ENCODE measurements around the gene ATP6V0A1.
"Not testable (repeated sequence)": the region's sequence is repeated elsewhere in the genome, so short reads cannot be mapped to it uniquely, and the experiment has no call there.

The ATP6V0A1 gene

DNA sequence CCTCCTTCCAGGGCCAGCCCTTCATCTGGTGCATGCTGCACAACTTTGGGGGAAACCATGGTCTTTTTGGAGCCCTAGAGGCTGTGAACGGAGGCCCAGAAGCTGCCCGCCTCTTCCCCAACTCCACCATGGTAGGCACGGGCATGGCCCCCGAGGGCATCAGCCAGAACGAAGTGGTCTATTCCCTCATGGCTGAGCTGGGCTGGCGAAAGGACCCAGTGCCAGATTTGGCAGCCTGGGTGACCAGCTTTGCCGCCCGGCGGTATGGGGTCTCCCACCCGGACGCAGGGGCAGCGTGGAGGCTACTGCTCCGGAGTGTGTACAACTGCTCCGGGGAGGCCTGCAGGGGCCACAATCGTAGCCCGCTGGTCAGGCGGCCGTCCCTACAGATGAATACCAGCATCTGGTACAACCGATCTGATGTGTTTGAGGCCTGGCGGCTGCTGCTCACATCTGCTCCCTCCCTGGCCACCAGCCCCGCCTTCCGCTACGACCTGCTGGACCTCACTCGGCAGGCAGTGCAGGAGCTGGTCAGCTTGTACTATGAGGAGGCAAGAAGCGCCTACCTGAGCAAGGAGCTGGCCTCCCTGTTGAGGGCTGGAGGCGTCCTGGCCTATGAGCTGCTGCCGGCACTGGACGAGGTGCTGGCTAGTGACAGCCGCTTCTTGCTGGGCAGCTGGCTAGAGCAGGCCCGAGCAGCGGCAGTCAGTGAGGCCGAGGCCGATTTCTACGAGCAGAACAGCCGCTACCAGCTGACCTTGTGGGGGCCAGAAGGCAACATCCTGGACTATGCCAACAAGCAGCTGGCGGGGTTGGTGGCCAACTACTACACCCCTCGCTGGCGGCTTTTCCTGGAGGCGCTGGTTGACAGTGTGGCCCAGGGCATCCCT is 84.8 kb downstream of the ATP6V0A1 start:
- DNase-seq, result no peak

GRCh38 chr17:42544874-42545283 is 86.2 kb downstream of the ATP6V0A1 start:
- DNase-seq, result no peak

DNA sequence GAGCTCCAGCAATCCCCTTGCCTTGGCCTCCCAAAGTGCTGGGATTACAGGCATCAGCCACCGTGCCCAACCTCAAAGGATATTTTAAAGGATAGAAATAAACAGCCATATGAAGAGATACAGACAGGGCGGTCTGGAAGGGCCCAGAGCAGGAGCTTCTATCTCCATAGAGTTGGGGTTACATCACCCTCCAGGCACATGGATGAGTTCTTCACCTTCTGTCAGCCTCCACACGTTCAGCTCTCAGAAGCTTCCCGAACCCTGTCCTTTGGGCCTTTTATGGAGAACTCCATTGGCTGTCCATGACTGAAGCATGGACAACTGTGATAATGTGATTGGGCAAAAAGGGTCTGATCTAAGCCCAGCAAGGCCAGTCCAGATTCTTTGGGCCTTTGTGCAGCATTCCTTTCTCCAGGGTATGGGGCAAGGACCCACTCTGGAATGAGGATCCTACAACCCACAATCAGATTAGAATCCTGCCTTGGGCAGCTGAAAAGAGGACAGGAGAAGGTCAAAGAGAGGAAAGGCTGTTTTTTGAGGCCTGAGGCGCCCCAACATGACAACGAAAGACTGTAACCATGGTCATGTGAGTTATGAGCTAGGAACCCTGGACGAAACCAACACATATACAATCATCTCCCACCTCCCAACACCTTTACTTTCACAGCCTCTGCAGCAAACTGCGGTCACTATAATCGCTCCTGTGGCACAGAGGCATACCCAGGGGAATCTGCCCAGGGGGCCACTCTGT is 87.3 kb downstream of the ATP6V0A1 start:
- not testable (repeated sequence) for DNase-seq

- no peak for DNase-seq
Observed at GRCh38 chr17:42547001-42547461, 88.4 kb downstream of the ATP6V0A1 start.

GRCh38 chr17:42547698-42548069 is 89.0 kb downstream of the ATP6V0A1 start:
- DNase-seq, result no peak

DNA sequence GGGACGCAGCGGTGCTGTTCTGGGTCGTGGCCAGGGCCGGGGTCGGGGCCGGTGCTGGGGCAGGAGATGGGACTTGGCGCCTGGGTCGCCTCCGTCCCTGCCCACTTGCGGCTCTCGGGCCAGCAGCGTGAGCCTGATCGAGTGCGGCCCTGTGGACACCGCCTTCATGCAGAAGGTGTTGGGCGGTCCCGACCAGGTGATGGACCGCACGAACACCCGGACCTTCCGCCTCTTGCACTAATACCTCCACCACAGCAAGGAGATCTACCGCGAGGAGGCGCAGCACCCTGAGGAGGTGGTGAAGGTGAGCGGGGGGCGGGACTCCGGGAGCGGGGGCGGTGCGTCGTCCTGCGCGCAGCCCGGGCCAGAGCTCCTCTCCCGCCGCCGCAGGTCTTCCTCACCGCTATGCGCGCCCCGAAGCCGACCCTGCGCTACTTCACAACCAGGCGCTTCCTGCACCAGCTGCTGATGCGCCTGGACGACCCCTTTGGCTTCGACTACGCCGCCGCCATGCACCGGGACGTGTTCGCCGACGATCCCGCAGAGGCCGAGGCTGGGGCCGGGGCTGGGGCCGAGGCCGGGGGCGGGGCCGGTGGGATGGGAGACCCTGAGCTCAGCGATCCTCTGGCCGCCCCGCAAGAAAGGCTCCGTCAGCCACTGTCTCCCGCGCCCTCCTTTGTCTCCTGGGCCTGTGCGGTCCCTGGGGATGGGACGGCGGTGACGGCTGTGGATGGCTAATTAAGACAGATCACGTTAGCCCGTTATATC is 89.6 kb downstream of the ATP6V0A1 start:
- peak; percentile 76 for DNase-seq

GRCh38 chr17:42548993-42549755 is 90.5 kb downstream of the ATP6V0A1 start:
- DNase-seq, result no peak

GRCh38 chr17:42552736-42553135 is 94.1 kb downstream of the ATP6V0A1 start, which contains the start of gene HSD17B1:
Gene HSD17B1, plus strand, starts transcription at chr17:42552923. Its CDS starts 11 bp downstream, at chr17:42552934.
- DNase-seq, result not testable (repeated sequence)

DNA sequence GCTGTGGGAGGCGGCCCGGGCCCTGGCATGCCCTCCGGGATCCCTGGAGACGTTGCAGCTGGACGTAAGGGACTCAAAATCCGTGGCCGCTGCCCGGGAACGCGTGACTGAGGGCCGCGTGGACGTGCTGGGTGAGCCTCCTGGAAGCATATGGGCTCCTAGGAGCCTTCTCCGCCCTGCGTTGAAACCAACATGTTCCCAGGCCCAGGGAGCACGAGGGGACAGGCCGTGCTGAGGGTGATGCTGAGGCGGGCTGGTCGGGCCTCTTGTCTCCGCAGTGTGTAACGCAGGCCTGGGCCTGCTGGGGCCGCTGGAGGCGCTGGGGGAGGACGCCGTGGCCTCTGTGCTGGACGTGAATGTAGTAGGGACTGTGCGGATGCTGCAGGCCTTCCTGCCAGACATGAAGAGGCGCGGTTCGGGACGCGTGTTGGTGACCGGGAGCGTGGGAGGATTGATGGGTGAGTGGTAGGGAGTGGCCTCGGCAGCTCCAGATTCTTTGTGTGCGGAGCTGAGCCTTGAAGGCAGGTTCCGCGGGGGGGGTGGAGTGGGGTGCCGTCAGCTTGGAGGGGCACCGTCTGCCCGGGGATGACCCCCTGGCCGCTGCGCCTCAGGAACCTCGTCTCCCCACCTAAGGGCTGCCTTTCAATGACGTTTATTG is 94.6 kb downstream of the ATP6V0A1 start:
- DNase-seq, result no peak

DNA sequence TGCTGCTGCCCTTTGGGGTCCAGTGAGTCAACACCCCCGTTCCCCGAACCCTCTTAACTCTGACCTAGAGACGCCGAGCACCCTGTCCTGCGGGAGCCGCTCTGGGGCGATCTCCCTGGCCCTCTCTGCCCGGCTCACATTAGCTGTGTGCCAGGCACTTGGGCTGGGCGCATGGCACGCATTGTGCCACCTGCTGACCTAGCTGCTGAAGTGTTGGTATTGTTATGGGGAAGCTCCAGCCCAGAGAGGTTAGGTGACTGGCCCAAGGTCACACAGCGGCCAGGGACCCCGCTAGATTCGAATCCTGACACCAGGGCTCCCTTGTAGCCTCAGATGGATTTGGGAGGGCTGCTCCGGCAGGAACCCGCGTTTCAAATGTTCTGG is 95.2 kb downstream of the ATP6V0A1 start:
- no peak for DNase-seq

DNA sequence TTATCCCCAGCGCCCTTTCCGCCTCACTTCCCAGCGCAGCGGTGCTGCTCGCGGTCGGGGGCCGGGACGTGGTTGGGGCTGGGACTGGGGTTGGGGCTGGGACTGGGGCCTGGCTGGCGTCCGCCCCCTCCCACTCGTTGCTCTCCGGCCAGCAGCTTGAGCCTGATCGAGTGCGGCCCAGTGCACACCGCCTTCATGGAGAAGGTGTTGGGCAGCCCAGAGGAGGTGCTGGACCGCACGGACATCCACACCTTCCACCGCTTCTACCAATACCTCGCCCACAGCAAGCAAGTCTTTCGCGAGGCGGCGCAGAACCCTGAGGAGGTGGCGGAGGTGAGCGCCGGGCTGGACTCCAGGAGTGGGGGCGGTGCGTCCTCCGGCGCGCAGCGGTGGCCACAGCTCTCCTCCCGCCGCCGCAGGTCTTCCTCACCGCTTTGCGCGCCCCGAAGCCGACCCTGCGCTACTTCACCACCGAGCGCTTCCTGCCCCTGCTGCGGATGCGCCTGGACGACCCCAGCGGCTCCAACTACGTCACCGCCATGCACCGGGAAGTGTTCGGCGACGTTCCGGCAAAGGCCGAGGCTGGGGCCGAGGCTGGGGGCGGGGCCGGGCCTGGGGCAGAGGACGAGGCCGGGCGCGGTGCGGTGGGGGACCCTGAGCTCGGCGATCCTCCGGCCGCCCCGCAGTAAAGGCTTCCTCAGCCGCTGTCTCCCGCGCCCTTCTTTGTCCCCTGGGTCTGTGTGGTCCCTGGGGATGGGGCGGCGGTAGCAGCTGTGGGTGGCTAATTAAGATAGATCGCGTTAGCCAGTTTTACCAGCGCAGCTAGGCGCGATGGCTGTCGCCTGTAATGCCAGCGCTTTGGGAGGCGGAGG is 95.8 kb downstream of the ATP6V0A1 start:
- peak; percentile 74 for DNase-seq

- no peak for DNase-seq
Observed at GRCh38 chr17:42555122-42555622, 96.5 kb downstream of the ATP6V0A1 start.

- not testable (repeated sequence) for DNase-seq
Observed at GRCh38 chr17:42555961-42556617, 97.4 kb downstream of the ATP6V0A1 start.

GRCh38 chr17:42559075-42559474 is 100.4 kb downstream of the ATP6V0A1 start:
- DNase-seq, result no peak

DNA sequence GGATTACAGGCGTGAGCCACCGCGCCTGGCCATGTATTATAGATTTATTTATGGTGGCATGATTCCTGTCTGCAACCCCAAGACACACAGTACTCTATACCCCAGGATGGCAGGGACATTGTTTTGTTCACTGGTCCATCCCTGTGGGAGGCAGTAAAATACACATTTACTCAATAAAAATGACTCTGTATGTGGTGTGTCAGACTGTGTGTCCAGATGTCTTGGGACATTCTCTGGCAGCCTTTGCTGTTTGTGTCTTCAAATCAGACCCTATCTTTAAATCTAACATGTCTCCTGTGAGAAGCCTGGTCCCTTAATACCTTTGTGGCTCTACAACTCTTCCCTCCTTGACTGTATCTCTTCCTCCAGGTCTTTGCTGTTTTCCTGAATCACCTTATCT is 101.6 kb downstream of the ATP6V0A1 start:
- DNase-seq, result no peak

GRCh38 chr17:42561897-42562387 is 103.3 kb downstream of the ATP6V0A1 start, which contains the start of gene COASY:
Gene COASY, plus strand, starts transcription at chr17:42562148. Its CDS starts 475 bp downstream, at chr17:42562623.
- DNase-seq, result peak; percentile 91

DNA sequence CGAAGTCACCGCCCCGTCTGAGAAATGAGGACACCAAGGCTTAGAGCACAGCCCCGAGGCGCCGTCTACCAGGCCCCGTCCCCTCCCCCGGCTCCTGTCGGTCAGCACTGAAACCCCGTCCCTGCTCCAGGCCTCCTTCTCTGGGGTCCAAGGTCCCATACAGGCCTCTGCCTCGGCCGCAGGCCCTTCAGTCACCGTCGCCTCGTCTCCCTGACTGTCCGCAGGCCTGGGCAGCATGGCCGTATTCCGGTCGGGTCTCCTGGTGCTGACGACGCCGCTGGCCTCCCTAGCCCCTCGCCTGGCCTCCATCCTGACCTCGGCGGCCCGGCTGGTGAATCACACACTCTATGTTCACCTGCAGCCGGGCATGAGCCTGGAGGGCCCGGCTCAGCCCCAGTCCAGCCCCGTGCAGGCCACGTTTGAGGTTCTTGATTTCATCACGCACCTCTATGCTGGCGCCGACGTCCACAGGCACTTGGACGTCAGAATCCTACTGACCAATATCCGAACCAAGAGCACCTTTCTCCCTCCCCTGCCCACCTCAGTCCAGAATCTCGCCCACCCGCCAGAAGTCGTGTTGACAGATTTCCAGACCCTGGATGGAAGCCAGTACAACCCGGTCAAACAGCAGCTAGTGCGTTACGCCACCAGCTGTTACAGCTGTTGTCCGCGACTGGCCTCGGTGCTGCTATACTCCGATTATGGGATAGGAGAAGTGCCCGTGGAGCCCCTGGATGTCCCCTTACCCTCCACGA is 103.9 kb downstream of the ATP6V0A1 start:
- DNase-seq, result no peak

GRCh38 chr17:42563143-42563509 is 104.4 kb downstream of the ATP6V0A1 start:
- no peak for DNase-seq

GRCh38 chr17:42563543-42563942 is 104.9 kb downstream of the ATP6V0A1 start:
- DNase-seq, result no peak

Measured in activated CD4-positive, CD25-positive, alpha-beta regulatory T cell treated with anti-CD3 and anti-CD28 coated beads, Interleukin-2, amount 50 U/mL, for 72 hours (primary cell).